ENCODE measurements around the gene URAD.

Gene URAD

DNA sequence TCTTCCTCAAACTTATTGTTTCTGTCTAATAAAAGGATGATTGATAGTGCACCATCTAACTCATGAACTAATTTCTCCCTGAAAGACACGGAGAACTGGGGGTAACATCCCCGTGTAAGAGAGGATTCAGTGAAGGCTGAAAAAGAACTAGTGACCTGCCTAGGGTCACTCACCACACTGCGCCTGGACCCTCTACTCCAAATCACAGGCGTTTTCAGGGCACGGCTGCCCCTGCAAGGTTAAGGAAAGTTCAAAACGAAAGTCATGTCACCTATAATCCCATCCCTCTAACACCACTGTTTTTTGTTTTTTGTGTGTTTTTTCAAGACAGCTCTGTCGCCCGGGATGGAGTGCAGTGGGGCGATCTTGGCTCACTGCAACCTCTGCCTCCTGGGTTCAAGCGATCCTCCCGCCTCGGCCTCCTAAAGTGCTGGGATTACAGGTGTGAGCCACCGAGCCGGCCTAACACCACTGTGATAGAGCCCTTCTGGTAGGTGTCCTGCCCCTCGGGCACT, 8.7 kb downstream of the URAD start:
- Histone ChIP-seq H3K36me3 (no peaks in the 10 kb centered on the region), H3K4me3 (ENCODE audit: low read depth in 1 of 2, low read length in 1 of 2) (no peak overlapping the region), H3K27me3 (peaks cover 95% of the 10 kb centered on the region), H3K27ac (no peak overlapping the region), H3K4me1 (ENCODE audit: control insufficient read depth in 1 of 2, insufficient read depth in 1 of 2, low read depth in 1 of 2, low read length in 1 of 2) (peaks cover 6 to 13% of the 10 kb centered on the region in 2 experiments), H3K9me3 (no peaks in the 10 kb centered on the region)
- TF ChIP-seq, protein P1, sequence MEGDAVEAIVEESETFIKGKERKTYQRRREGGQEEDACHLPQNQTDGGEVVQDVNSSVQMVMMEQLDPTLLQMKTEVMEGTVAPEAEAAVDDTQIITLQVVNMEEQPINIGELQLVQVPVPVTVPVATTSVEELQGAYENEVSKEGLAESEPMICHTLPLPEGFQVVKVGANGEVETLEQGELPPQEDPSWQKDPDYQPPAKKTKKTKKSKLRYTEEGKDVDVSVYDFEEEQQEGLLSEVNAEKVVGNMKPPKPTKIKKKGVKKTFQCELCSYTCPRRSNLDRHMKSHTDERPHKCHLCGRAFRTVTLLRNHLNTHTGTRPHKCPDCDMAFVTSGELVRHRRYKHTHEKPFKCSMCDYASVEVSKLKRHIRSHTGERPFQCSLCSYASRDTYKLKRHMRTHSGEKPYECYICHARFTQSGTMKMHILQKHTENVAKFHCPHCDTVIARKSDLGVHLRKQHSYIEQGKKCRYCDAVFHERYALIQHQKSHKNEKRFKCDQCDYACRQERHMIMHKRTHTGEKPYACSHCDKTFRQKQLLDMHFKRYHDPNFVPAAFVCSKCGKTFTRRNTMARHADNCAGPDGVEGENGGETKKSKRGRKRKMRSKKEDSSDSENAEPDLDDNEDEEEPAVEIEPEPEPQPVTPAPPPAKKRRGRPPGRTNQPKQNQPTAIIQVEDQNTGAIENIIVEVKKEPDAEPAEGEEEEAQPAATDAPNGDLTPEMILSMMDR (IDR thresholded peaks at IDR 0.05), result no peak

DNA sequence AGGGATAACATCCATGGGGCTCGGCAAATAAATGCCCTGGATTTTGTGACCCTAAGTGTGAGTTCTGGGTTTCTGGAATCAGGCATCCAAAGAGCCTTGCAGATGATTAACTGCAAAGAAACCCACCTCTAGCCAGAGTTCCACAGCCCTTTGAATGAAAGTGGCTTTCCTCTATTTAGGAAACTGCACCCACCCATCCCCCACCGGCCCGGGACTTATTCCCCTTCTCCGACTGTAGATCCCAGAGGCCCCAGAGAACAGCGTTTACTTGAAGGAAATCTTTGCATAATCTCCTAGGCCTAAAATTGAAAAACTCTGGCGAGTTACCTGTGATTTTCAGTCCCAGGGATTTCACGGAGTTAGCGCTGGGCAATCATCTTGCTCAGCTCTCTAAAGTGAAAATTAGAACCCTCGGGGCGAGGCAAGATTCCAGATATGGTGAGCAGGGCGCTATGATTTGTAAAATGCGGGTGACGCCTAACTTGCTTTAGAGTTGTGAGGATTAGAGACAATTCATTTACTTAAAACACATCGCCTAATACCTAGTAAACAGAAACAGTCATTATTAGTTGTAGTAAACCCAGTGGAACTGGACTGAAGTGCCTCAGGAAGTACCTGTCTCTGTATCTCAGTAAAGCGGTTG, 9.4 kb downstream of the URAD start:
- TF ChIP-seq, protein P1 (IDR thresholded peaks at IDR 0.05), result no peak
- H3K4me1 ChIP-seq (ENCODE audit: control insufficient read depth in 1 of 2, insufficient read depth in 1 of 2, low read depth in 1 of 2, low read length in 1 of 2), result peaks cover 6 to 13% of the 10 kb centered on the region in 2 experiments
- H3K27me3 ChIP-seq, result peaks cover 100% of the 10 kb centered on the region
- no peaks in the 10 kb centered on the region for H3K9me3 ChIP-seq
- H3K4me3 ChIP-seq (ENCODE audit: low read depth in 1 of 2, low read length in 1 of 2), result no peak overlapping the region
- no peaks in the 10 kb centered on the region for H3K36me3 ChIP-seq
- H3K27ac ChIP-seq, result no peak overlapping the region

DNA sequence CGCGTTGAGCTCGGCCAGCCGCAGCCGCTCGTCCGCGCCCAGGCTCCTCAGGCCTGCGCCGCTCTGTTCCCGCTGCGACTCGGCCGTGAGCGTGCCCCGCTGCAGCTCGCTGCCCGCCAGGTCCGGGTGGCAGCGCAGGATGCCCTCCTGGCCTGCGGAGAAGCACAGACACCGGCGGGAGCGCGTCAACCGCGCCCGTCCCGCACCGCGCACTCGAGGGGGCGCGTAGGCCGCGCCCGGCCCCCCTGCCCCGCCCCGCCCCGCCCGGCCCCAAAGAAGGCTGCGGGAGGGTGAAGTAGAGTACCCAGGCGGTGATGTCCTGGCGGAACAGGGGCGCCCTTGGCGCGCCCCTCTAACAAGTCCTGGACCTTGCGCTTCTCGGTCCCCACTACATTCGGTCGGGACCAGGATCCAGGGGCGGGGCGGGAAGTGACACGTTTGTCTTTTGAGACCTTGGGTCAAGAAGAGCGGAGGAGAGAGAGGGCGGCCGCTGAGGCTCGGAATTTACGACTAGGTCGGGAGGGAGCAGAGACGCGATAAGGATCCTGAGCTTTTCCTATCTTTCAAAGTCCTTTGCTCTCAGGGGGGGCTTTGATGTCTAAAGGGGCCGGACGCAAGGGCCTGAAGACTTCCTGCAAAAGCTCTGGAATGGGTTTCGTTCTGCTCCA, 10.1 kb downstream of the URAD start:
- Histone ChIP-seq H3K36me3 (no peaks in the 10 kb centered on the region), H3K27ac (no peak overlapping the region), H3K27me3 (peaks cover 100% of the 10 kb centered on the region), H3K4me1 (ENCODE audit: control insufficient read depth in 1 of 2, insufficient read depth in 1 of 2, low read depth in 1 of 2, low read length in 1 of 2) (peaks cover 6 to 13% of the 10 kb centered on the region in 2 experiments), H3K4me3 (ENCODE audit: low read depth in 1 of 2, low read length in 1 of 2) (no peak overlapping the region), H3K9me3 (no peaks in the 10 kb centered on the region)
- TF ChIP-seq, protein P1 (IDR thresholded peaks at IDR 0.05), result no peak

GRCh38 chr13:27977476-27978300, 10.8 kb downstream of the URAD start:
- TF ChIP-seq, protein P1 (IDR thresholded peaks at IDR 0.05), result no peak
- H3K36me3 ChIP-seq, result no peaks in the 10 kb centered on the region
- no peak overlapping the region for H3K4me3 ChIP-seq (ENCODE audit: low read depth in 1 of 2, low read length in 1 of 2)
- no peaks in the 10 kb centered on the region for H3K9me3 ChIP-seq
- no peak overlapping the region for H3K27ac ChIP-seq
- H3K27me3 ChIP-seq, result peaks cover 100% of the 10 kb centered on the region
- H3K4me1 ChIP-seq (ENCODE audit: control insufficient read depth in 1 of 2, insufficient read depth in 1 of 2, low read depth in 1 of 2, low read length in 1 of 2), result peaks cover 6 to 13% of the 10 kb centered on the region in 2 experiments

DNA sequence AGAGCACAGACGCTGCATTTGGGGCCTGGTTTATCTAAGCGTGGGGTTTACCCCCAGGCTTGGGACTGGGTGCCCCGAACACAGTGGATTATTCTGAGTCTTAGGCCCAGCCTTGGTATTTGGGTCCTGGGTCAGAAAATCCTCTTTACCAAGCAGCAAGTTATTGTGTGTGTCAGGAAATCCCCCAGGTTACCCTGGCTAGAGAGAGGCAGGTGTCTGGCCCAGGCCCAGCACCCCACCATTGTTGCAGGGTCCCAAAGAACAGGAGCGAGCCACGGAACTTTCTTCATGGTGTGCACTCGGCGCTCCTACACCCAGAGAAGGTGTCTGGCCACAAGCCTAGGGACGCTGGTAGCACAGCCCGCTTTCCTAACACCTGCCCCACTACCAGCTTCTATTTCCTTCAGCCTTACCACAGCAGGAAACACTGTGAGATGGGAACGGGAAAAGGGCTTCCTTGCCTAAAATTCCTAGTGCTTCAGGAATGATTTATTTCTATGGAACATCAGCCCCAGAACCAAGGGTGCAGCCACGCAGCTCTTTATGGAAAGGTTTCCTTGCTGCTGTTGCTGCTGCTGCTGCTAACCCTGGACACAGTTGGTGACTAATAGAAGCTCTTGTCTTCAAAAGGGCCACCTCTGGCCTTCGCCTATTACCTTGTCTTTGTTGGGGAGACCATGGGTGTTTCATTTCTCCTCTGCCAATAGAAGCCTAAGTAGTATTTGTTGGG, 12.0 kb downstream of the URAD start:
- H3K4me1 ChIP-seq (ENCODE audit: control insufficient read depth in 1 of 2, insufficient read depth in 1 of 2, low read depth in 1 of 2, low read length in 1 of 2), result peaks cover 6 to 13% of the 10 kb centered on the region in 2 experiments
- TF ChIP-seq, protein P1 (IDR thresholded peaks at IDR 0.05), result no peak
- no peaks in the 10 kb centered on the region for H3K36me3 ChIP-seq
- H3K27ac ChIP-seq, result no peak overlapping the region
- H3K27me3 ChIP-seq, result peaks cover 100% of the 10 kb centered on the region
- H3K9me3 ChIP-seq, result no peaks in the 10 kb centered on the region
- H3K4me3 ChIP-seq (ENCODE audit: low read depth in 1 of 2, low read length in 1 of 2), result no peak overlapping the region
